ENCODE measurements around the gene SPTBN5. TPM values are rescaled to one million over a fixed set of nuclear protein-coding genes. Genes with fewer than 3 reads are reported as not detected.

SPTBN5 gene
- total RNA-seq, 1 experiment from 2014 or later = 1.1 TPM

GRCh38 chr15:41804916-41805666 is 88.8 kb downstream of the SPTBN5 start:
- peak; percentile 31 for DNase-seq (ENCODE audit: low read depth)

- DNase-seq (ENCODE audit: low read depth) = no peak
Observed at GRCh38 chr15:41804361-41804760, 89.5 kb downstream of the SPTBN5 start.

GRCh38 chr15:41801850-41802455 is 91.9 kb downstream of the SPTBN5 start:
- DNase-seq (ENCODE audit: low read depth) = no peak

- no peak for DNase-seq (ENCODE audit: low read depth)
Observed at GRCh38 chr15:41801185-41801584, 92.7 kb downstream of the SPTBN5 start.

GRCh38 chr15:41799488-41799805 is 94.4 kb downstream of the SPTBN5 start:
- no peak for DNase-seq (ENCODE audit: low read depth)

GRCh38 chr15:41798607-41799487 is 95.0 kb downstream of the SPTBN5 start:
- DNase-seq (ENCODE audit: low read depth) = no peak

Other genes with a start within 250 kb of the SPTBN5 start
- gene MGA, start 233.6 kb downstream of the SPTBN5 start, total RNA-seq (2014; rRNA removed; shearing (Covaris generic)) = 28.2 and 36.2 TPM in 2 replicates
- gene MAPKBP1, start 119.6 kb downstream of the SPTBN5 start, total RNA-seq (2014; rRNA removed; shearing (Covaris generic)) = 3.7 and 4.3 TPM in 2 replicates
- gene JMJD7, start 66.0 kb downstream of the SPTBN5 start, total RNA-seq (2014; rRNA removed; shearing (Covaris generic)) = 0.65 and 3.0 TPM in 2 replicates
- gene PLA2G4B, start 55.2 kb downstream of the SPTBN5 start, total RNA-seq (2014; rRNA removed; shearing (Covaris generic)) = 0.71 and 4.6 TPM in 2 replicates
- 21.9 and 26.9 TPM in 2 replicates for gene EHD4, start 78.5 kb upstream of the SPTBN5 start, total RNA-seq (2014; rRNA removed; shearing (Covaris generic))
- not detected in 2 replicates for gene PLA2G4E, start 127.0 kb upstream of the SPTBN5 start, total RNA-seq (2014; rRNA removed; shearing (Covaris generic))
- not detected in 2 replicates for gene PLA2G4D, start 200.5 kb upstream of the SPTBN5 start, total RNA-seq (2014; rRNA removed; shearing (Covaris generic))